GM12872 (cell line): ENCODE data around the gene DUOXA1.
A peak's percentile ranks its signal among the peaks of the same experiment; 100 is the strongest.

ENCODE experiments used
- CTCF ChIP-seq: IDR thresholded peaks from 3 replicates; pipeline ENCODE4 v1.5.1; 2011; ENCODE audit warnings: low read depth, mild to moderate bottlenecking, low read length, moderate library complexity; ENCODE audit not compliant: insufficient read depth

Gene DUOXA1

GRCh38 chr15:45114076-45114750, 15.5 kb downstream of the DUOXA1 start, which contains the start of the genes DUOX2 and DUOXA2:
DUOX2 (minus strand) TSS chr15:45114172; CDS start chr15:45113411, 761 bp downstream.
DUOXA2 (plus strand) TSS chr15:45114326; CDS start chr15:45114606, 280 bp downstream.
- TF ChIP-seq CTCF, result no peak

- no peak for TF ChIP-seq CTCF
These were observed 16.2 kb downstream of the DUOXA1 start for GRCh38 chr15:45113380-45113990.

GRCh38 chr15:45112591-45113379, 16.9 kb downstream of the DUOXA1 start:
- TF ChIP-seq CTCF, result no peak

GRCh38 chr15:45112143-45112590, 17.5 kb downstream of the DUOXA1 start:
- TF ChIP-seq CTCF, result no peak

- no peak for TF ChIP-seq CTCF
These were observed 18.1 kb downstream of the DUOXA1 start for GRCh38 chr15:45111390-45112142.

- TF ChIP-seq CTCF, result peak; percentile 25; the same call in 1 of the 3 replicates
These were observed 19.3 kb downstream of the DUOXA1 start for GRCh38 chr15:45110256-45110820.
